DOHH2 (cell line): ENCODE results near the gene TTI1.

Source experiments
- CTCF ChIP-seq: fragments of 200-600 bp; sonication (generic); IDR thresholded peaks from one replicate; pipeline ENCODE4 v1.5.1; 2014; ENCODE audit warnings: antibody characterized with exemption, mild to moderate bottlenecking, low read depth, low read length; ENCODE audit not compliant: poor library complexity, severe bottlenecking
- EZH2phosphoT487 ChIP-seq: fragments of 200-600 bp; sonication (generic); IDR thresholded peaks from 2 replicates; pipeline ENCODE4 v1.6.1; 2017; ENCODE audit warnings: borderline replicate concordance, mild to moderate bottlenecking, antibody characterized with exemption, low read length, moderate library complexity, mixed read lengths

DNA sequence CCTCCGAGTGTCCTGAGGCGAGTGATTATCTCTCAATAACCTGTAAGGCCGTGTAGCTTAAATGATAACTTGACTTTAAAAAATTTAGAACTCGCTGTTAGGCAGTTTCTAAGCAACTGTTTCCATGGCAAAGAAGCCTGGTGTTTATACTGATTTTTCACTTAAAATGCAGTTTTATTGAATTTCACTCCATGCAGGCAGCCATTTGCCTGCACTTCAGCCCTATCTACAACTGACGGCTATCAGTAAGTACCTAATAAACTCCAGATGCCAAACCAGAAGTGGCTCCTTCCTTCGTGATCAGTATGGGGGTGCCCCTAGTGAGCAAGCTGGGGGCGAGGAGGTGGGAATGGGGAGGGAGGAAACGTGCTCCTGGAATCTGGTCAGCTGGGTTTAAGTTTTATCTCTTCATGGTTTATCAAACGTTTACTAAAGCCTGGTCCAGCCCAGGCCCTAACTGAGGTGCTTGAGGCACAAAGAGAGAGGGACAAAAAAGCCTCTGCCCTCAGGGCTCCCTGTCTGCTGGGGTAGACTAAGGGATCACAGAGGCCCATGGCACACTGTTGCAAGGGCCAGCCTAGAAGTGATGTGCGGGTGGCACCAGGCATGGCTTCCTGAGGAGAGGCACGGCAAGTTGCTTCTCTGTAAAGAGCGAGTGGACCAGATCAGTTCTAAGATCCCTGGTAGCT lies 45.5 kb downstream of the TTI1 start:
- TF ChIP-seq EZH2phosphoT487, result no peak
- no peak for TF ChIP-seq CTCF
